ENCODE results near the gene ACTL9.

DNA sequence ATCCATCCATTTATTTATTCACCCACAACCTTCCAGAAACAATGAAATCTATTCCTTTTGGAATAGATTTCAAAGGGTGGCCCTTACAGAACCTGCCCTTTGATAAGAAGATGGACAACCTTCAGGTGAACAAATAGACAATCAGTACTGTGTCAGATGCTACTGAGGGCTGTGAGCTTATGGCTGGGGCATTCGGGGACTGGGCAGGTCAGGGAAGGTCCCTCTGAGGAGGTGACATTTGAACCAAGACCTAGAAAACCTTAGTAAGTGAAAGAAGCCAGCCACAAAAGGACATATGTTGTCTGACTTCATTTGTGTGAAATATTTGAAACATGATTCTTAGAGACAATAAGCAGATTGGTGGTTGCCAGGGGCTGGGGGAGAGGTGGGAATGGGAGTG, 15.7 kb downstream of the ACTL9 start:
- TF ChIP-seq, protein P1, sequence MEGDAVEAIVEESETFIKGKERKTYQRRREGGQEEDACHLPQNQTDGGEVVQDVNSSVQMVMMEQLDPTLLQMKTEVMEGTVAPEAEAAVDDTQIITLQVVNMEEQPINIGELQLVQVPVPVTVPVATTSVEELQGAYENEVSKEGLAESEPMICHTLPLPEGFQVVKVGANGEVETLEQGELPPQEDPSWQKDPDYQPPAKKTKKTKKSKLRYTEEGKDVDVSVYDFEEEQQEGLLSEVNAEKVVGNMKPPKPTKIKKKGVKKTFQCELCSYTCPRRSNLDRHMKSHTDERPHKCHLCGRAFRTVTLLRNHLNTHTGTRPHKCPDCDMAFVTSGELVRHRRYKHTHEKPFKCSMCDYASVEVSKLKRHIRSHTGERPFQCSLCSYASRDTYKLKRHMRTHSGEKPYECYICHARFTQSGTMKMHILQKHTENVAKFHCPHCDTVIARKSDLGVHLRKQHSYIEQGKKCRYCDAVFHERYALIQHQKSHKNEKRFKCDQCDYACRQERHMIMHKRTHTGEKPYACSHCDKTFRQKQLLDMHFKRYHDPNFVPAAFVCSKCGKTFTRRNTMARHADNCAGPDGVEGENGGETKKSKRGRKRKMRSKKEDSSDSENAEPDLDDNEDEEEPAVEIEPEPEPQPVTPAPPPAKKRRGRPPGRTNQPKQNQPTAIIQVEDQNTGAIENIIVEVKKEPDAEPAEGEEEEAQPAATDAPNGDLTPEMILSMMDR (IDR thresholded peaks at IDR 0.05; ENCODE audit: insufficient read depth, low read depth, low read length): no peak
- TF ChIP-seq EZH2 (IDR thresholded peaks at IDR 0.05; ENCODE audit: insufficient read depth, low read length): no peak
